Retina (tissue), 1 donor: Measurements from ENCODE around the gene FASTKD3.

ENCODE experiments used
- DNase-seq: peaks from one replicate; pipeline ENCODE4 v3.0.0-alpha.2; 2016

Gene FASTKD3

DNA sequence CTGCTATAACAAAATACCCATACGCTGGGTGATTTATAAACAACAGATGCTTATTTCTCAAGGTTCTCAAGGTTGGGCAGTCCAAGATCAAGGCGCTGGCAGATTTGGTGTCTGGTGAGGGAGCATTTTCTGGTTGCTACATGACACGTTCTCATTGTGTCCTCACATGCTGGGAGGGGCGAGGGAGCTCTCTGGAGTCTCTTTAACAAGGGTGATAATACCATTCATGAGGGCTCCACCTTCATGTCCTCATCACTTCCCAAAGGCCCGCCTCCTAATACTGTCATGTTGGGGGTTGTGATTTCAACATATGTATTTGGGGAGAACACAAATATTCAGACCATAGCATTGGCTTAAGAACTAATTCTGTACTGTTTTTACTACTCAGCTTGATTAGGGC lies 22.5 kb downstream of the FASTKD3 start:
- DNase-seq, result no peak

GRCh38 chr5:7845557-7845956 lies 23.3 kb downstream of the FASTKD3 start:
- no peak for DNase-seq

DNA sequence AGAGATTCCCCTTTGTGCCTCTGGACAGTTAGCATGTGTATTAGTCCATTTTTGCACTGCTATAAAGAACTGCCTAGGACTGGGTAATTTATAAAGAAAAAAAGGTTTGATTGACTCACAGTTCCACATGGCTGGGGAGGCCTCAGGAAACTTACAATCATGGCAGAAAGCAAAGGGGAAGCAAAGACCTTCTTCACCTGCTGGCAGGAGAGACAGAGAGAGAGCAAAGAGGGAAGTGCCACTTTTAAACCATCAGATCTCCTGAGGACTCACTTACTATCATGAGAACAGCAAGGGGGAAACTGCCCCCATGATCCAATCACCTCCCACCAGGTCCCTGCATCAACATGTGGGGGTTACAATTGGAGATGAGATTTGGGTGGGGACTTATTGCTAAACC lies 23.9 kb downstream of the FASTKD3 start:
- DNase-seq, result no peak

- DNase-seq, result no peak
Observed at GRCh38 chr5:7842531-7842930, 26.3 kb downstream of the FASTKD3 start.

- DNase-seq, result peak; percentile 46
Observed at GRCh38 chr5:7837403-7837802, 31.4 kb downstream of the FASTKD3 start.

DNA sequence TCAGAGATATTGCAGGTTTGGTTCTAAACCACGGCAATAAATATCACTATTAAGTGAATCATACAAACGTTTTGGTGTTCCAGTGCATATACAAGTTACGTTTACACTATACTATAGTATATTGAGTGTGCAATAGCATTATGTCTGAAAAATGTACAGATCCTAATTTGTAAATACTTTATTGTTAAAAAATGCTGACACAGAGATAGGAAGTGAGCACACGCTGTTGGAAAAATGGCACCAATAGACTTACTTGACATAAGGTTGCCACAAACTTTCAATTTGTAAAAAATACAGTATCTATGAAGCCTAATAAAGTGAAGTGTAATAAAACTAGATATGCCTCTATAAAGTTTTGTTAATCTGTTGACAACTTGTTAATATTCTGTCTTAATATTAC lies 33.8 kb downstream of the FASTKD3 start:
- no peak for DNase-seq

- no peak for DNase-seq
Observed at GRCh38 chr5:7828269-7828668, 40.6 kb downstream of the FASTKD3 start.

GRCh38 chr5:7827610-7828009 lies 41.2 kb downstream of the FASTKD3 start:
- DNase-seq, result no peak

- DNase-seq, result no peak
Observed at GRCh38 chr5:7825630-7826029, 43.2 kb downstream of the FASTKD3 start.

- DNase-seq, result no peak
Observed at GRCh38 chr5:7824995-7825394, 43.8 kb downstream of the FASTKD3 start.

- no peak for DNase-seq
Observed at GRCh38 chr5:7823594-7823993, 45.2 kb downstream of the FASTKD3 start.

DNA sequence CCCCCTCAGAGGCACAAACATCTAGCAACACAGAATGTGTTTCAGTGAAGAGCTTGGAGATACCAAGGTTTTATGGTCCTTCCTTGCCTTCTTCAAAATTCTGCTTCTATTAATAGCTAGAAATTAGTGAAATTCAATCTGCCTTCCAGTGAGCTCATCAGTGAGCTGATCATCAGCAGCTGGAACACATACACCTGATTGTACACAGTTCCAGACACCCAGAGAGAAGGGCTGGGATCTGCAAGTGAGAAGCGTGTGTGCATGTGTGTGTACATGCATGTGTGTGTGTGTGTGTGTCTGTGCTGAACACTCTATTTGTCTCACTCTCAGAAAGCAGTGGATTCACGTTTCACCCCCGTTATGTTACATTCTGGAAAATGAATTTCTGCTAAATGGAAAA lies 46.4 kb downstream of the FASTKD3 start:
- DNase-seq, result no peak

GRCh38 chr5:7816535-7816901 lies 52.3 kb downstream of the FASTKD3 start:
- no peak for DNase-seq

- DNase-seq, result peak; percentile 88
Observed at GRCh38 chr5:7815892-7816534, 52.8 kb downstream of the FASTKD3 start.

- DNase-seq, result no peak
Observed at GRCh38 chr5:7814816-7815215, 54.0 kb downstream of the FASTKD3 start.

DNA sequence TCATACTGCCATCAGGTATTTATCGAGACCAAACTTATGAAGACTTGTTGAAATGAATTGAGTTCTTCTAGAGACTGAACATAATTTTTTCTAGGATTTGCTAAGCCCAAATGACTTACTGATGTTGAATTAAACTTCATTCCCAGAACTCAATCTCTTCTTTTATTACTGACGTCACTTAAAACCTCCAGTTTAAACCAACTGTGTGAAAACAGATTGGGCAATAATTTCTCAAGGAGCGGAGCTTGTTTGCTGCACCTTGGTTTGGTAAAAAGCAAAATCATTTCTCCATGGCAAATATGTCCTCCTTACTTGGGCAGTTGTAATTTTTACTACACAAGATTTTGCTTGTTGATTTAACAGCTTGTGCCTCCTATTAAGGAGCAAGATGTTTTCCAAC lies 55.3 kb downstream of the FASTKD3 start:
- no peak for DNase-seq

DNA sequence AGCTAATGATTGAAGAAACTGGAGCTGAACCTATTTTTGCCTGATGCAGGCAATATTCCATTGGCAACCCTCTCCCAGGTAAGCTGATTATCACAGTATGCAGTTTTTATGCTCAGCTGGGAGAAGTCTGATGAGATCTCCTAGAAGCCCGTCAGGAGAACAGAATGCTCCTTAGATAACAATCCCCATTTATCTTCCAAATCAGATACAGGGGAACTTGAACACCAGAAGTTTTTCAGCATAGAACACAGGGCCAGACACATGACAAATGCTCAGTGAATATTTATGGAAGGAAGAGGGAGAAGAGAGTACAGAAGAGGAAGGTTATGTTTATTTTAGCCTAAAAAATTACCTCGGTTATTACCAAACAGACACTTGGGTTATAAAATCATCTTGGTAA lies 55.8 kb downstream of the FASTKD3 start:
- no peak for DNase-seq

DNA sequence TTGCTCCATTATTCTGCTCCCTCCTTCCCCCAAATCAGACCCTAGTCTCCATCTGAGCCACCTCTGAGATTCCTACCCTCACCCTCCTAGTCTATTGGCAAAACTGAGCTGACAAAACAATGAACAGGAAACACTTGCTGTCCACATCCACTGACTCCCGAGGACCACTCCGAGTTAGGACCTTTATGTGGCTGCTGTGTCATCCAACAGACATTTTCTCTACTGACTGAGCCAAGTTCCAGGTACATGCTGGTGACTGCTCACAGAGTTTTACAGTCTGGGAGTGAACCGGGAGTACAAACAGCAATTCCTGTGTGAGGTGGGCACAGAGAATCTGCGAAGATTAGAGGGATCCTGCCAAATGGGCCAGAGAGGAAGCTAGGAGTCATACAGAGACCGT lies 57.1 kb downstream of the FASTKD3 start:
- DNase-seq, result no peak
